ENCODE results near the gene SRRD. TPM values are rescaled to one million over a fixed set of nuclear protein-coding genes. Genes with fewer than 3 reads are reported as not detected.

Gene SRRD
- total and polyA plus RNA-seq, 2 of the 13 experiments (the other 11 are each of a cell fraction or from before 2014, with no cell fraction given): 22.8 to 36.6 TPM

DNA sequence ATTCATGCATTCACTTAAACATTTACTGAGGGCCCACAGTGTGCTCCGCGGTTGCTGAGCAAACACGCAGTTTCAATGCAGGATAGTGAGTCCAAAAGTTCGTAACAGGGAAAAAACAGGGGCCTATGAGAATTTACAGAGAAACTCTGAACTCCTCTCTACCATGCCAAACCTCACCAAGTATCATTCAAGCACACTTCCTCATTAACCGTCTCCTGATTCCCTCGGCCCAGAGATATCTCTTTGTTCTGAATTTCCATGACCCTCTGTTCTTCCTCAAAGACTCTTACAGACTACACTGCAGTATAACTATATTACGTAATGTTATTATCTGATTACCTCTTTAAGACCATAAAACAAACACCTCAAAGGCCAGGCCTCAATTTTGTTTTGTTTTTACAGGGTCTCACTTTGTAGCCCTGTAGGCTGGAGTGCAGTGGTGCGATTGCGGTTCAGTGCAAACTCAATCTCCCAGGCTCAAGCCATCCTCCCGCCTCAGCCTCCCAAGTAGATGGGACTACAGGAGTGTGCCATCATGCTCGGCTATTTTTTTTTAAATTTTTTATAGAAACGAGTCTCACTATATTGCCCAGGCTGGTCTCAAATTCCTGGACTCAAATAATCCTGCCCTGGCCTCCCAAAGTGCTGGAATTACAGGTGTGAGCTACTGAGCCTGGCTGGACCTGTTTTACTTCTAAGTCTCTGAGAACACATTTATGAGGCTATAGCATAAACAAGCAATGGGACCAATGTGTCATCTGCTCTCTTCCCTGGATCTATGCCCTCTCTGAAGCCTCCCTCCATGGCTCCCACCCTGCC lies 3.7 kb upstream of the SRRD start (continued):
- TF ChIP-seq NRL (CRISPR knock-in tag; IDR thresholded peaks at IDR 0.05; ENCODE audit: borderline replicate concordance): no peak
- TF ChIP-seq, protein P1, sequence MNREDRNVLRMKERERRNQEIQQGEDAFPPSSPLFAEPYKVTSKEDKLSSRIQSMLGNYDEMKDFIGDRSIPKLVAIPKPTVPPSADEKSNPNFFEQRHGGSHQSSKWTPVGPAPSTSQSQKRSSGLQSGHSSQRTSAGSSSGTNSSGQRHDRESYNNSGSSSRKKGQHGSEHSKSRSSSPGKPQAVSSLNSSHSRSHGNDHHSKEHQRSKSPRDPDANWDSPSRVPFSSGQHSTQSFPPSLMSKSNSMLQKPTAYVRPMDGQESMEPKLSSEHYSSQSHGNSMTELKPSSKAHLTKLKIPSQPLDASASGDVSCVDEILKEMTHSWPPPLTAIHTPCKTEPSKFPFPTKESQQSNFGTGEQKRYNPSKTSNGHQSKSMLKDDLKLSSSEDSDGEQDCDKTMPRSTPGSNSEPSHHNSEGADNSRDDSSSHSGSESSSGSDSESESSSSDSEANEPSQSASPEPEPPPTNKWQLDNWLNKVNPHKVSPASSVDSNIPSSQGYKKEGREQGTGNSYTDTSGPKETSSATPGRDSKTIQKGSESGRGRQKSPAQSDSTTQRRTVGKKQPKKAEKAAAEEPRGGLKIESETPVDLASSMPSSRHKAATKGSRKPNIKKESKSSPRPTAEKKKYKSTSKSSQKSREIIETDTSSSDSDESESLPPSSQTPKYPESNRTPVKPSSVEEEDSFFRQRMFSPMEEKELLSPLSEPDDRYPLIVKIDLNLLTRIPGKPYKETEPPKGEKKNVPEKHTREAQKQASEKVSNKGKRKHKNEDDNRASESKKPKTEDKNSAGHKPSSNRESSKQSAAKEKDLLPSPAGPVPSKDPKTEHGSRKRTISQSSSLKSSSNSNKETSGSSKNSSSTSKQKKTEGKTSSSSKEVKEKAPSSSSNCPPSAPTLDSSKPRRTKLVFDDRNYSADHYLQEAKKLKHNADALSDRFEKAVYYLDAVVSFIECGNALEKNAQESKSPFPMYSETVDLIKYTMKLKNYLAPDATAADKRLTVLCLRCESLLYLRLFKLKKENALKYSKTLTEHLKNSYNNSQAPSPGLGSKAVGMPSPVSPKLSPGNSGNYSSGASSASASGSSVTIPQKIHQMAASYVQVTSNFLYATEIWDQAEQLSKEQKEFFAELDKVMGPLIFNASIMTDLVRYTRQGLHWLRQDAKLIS (CRISPR knock-in tag; IDR thresholded peaks at IDR 0.05): no peak
- TF ChIP-seq, protein P2, sequence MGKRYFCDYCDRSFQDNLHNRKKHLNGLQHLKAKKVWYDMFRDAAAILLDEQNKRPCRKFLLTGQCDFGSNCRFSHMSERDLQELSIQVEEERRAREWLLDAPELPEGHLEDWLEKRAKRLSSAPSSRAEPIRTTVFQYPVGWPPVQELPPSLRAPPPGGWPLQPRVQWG (CRISPR knock-in tag; IDR thresholded peaks at IDR 0.05; ENCODE audit: borderline replicate concordance, low read depth): no peak
- TF ChIP-seq, protein P3, sequence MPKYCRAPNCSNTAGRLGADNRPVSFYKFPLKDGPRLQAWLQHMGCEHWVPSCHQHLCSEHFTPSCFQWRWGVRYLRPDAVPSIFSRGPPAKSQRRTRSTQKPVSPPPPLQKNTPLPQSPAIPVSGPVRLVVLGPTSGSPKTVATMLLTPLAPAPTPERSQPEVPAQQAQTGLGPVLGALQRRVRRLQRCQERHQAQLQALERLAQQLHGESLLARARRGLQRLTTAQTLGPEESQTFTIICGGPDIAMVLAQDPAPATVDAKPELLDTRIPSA (CRISPR knock-in tag; IDR thresholded peaks at IDR 0.05; ENCODE audit: borderline replicate concordance): no peak
- TF ChIP-seq, protein P4, sequence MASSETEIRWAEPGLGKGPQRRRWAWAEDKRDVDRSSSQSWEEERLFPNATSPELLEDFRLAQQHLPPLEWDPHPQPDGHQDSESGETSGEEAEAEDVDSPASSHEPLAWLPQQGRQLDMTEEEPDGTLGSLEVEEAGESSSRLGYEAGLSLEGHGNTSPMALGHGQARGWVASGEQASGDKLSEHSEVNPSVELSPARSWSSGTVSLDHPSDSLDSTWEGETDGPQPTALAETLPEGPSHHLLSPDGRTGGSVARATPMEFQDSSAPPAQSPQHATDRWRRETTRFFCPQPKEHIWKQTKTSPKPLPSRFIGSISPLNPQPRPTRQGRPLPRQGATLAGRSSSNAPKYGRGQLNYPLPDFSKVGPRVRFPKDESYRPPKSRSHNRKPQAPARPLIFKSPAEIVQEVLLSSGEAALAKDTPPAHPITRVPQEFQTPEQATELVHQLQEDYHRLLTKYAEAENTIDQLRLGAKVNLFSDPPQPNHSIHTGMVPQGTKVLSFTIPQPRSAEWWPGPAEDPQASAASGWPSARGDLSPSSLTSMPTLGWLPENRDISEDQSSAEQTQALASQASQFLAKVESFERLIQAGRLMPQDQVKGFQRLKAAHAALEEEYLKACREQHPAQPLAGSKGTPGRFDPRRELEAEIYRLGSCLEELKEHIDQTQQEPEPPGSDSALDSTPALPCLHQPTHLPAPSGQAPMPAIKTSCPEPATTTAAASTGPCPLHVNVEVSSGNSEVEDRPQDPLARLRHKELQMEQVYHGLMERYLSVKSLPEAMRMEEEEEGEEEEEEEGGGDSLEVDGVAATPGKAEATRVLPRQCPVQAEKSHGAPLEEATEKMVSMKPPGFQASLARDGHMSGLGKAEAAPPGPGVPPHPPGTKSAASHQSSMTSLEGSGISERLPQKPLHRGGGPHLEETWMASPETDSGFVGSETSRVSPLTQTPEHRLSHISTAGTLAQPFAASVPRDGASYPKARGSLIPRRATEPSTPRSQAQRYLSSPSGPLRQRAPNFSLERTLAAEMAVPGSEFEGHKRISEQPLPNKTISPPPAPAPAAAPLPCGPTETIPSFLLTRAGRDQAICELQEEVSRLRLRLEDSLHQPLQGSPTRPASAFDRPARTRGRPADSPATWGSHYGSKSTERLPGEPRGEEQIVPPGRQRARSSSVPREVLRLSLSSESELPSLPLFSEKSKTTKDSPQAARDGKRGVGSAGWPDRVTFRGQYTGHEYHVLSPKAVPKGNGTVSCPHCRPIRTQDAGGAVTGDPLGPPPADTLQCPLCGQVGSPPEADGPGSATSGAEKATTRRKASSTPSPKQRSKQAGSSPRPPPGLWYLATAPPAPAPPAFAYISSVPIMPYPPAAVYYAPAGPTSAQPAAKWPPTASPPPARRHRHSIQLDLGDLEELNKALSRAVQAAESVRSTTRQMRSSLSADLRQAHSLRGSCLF (CRISPR knock-in tag; IDR thresholded peaks at IDR 0.05; ENCODE audit: borderline replicate concordance): no peak
- no peak for TF ChIP-seq ZSCAN29 (CRISPR knock-in tag; conservative IDR thresholded peaks at IDR 0.05)
- 0 out of 2 replicates have a peak, but pooled peaks have one; percentile 30 for TF ChIP-seq SIN3A (IDR thresholded peaks at IDR 0.05; ENCODE audit: borderline replicate concordance, low read depth, low read length)
- no peak for TF ChIP-seq ZNF775 (CRISPR knock-in tag; IDR thresholded peaks at IDR 0.05; ENCODE audit: borderline replicate concordance)
- TF ChIP-seq, protein P5, sequence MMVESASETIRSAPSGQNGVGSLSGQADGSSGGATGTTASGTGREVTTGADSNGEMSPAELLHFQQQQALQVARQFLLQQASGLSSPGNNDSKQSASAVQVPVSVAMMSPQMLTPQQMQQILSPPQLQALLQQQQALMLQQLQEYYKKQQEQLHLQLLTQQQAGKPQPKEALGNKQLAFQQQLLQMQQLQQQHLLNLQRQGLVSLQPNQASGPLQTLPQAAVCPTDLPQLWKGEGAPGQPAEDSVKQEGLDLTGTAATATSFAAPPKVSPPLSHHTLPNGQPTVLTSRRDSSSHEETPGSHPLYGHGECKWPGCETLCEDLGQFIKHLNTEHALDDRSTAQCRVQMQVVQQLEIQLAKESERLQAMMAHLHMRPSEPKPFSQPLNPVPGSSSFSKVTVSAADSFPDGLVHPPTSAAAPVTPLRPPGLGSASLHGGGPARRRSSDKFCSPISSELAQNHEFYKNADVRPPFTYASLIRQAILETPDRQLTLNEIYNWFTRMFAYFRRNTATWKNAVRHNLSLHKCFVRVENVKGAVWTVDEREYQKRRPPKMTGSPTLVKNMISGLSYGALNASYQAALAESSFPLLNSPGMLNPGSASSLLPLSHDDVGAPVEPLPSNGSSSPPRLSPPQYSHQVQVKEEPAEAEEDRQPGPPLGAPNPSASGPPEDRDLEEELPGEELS (CRISPR knock-in tag; IDR thresholded peaks at IDR 0.05): 0 out of 2 replicates have a peak, but pooled peaks have one; percentile 4
- TF ChIP-seq, protein P6, sequence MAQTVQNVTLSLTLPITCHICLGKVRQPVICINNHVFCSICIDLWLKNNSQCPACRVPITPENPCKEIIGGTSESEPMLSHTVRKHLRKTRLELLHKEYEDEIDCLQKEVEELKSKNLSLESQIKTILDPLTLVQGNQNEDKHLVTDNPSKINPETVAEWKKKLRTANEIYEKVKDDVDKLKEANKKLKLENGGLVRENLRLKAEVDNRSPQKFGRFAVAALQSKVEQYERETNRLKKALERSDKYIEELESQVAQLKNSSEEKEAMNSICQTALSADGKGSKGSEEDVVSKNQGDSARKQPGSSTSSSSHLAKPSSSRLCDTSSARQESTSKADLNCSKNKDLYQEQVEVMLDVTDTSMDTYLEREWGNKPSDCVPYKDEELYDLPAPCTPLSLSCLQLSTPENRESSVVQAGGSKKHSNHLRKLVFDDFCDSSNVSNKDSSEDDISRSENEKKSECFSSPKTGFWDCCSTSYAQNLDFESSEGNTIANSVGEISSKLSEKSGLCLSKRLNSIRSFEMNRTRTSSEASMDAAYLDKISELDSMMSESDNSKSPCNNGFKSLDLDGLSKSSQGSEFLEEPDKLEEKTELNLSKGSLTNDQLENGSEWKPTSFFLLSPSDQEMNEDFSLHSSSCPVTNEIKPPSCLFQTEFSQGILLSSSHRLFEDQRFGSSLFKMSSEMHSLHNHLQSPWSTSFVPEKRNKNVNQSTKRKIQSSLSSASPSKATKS (CRISPR knock-in tag; IDR thresholded peaks at IDR 0.05): no peak
- TF ChIP-seq BORCS8-MEF2B (CRISPR knock-in tag; IDR thresholded peaks at IDR 0.05): no peak
- TF ChIP-seq MED8 (CRISPR knock-in tag; IDR thresholded peaks at IDR 0.05; ENCODE audit: insufficient replicate concordance): no peak
